ENCODE data around the gene EPYC.
"Not testable (repeated sequence)": the region's sequence is repeated elsewhere in the genome, so short reads cannot be mapped to it uniquely, and the experiment has no call there.

EPYC gene

DNA sequence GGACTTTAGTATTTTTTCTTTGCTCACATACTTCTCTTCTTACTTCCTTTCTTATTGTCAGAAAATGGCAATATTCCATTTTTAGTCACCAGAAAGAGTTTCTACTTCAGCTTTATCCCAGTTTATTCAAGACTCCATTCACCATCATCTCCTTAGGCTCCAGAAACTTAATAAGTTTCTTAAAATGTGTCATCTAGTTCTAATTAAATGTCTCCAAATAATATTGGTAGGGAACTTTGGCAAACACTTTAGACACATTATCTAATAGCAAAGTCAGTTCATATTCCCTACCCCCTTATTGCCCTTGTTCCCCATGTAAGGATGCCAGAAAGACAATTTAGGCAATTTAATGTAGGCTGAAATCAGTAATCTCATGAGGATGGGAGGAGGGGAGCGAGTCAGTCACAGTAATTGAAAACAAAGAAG is 15.1 kb downstream of the EPYC start:
- DNase-seq: no peak

GRCh38 chr12:90987520-90987919 is 17.3 kb downstream of the EPYC start:
- no peak for DNase-seq

GRCh38 chr12:90987101-90987500 is 17.7 kb downstream of the EPYC start:
- DNase-seq: no peak

- not testable (repeated sequence) for DNase-seq
These were observed 19.4 kb downstream of the EPYC start for GRCh38 chr12:90985331-90985730.

DNA sequence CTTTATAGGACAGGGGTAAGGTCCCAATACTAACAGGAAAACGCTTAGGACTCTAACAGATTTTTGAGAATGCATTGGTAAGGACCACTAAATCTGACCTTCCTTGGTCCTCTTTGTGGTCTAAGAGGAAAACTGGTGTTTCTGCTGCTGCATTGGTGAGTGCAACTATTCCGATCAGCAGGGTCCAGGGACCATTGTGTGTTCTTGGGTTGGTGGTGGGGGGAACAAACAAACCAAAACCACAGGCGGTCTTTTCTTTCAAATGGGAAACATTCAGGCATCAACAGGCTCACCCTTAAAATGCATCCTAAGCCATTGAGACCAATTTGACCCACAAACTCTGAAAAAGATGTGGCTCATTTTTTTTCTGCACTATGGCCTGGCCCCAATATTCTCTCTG is 20.7 kb downstream of the EPYC start:
- DNase-seq: no peak

DNA sequence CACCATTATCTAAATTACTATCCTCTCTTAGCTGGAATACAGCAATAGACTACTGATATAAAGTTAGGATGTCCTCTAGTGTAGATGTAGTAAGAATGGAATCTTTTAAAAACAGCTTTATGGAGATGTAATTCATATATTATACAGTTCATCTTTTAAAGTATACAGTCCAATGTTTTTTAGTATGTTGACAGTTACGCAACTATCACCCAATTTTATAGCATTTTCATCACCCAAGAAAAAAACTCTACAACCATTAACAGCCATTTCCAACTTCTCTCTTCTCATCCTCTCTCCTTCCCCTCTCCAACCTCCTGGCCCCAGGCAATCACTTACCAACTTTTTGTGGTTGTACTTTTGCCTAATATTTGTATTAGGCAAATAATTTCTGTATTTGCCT is 22.6 kb downstream of the EPYC start:
- DNase-seq: no peak

DNA sequence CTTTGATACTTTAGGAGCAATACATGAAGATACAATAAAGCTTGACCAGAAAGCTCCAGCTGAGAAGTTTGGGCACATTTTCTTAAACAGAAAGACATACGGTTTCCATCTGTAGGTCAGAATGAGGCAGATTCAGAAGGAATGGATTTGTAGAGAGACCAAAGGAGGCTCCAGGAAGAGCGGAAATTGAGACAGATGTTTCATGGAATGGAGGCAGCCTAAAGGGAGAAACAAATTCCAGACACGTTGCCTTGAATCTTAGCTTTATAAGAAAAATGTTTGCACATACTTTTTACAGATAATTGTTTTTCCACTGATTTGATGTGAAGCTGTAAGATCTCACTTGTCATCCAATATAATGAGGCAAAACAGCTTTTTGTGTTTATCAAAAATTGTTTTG is 24.8 kb downstream of the EPYC start:
- DNase-seq: no peak

DNA sequence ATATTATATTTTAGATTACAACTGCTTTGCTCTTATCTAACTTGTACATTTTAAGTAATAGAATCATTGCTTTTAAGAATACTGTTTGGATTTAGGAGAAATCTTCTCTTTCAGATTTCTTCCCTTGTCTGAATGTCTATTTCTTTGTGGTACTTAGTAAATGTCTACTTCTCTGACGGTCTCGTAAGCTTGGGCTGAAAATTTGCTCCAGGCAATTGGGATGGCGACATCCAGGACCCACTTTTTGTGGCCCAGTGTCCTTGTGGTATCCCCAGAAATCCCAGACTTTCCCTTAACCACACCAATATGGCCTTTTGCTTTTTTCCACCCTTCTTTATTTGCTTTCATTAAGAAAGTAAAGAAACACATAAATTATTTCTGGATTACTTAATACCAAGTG is 25.8 kb downstream of the EPYC start:
- DNase-seq: no peak

DNA sequence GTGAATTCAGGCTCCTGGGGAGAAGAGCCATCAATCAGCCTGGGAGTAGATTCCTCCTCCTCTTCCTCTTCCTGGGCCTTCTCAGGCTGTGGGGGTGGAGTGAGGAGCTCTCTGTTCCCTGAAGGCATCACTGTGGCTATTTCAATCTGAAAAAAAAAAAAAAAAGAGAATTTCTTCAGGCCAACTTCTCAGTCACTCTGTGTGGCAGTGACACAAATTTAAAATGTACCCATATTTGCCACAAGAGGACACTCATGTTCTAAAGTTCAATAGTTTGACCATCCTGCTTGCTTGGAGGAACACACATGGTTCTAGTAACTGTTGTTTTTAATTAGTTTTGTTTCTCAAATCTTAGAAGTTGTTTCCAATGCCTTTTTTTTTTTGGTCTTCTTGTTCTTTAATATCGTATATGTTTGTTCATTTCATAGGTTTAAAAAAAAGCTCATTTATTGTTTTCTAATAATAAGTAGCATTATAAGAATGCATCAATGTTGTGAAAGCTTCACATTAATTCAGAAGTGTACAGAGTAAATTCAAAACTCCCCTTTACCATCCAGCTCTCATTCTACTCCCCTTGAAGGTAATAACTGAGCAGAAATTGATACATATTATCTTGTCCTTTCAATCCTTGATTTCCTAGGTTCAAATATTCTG is 26.5 kb downstream of the EPYC start:
- peak; percentile 74 for DNase-seq

DNA sequence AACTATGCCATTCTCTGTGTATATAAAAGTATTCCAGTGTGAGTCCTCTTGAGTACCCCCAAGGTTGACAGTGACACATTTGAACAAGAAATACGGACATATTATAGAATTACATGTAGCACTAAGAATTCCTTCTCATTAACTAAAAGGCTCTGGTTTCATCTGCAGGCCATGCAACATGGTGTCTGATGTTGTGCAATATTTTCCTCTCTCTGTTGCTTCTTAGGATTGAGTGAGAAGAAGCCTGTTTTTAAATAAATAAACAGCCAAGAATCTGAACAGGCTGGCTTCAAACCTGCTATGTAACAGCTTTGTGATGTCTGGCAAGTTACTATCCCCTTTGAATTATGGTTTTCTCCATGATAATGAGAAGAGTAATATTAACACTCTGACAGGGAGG is 27.5 kb downstream of the EPYC start:
- no peak for DNase-seq

DNA sequence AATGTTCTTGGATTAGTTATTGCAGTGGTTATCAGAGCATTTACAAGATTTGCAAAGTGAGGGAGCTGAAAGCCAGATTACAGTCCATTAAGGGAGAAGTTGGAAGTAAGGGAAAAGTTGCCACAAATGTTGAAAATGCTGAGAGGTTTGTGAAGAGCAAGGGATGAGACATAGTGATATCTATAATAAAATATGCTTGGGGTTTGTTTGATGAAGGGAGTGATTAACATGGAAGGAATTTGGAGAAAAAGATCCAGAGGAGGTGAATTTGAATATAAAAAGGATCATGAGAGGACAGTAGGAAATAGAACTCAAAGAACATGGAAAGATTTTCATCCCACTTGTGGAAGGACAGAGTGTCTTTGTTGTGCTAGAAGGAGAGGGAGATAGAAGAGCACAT is 30.5 kb downstream of the EPYC start:
- DNase-seq: peak; percentile 31

GRCh38 chr12:90972226-90972625 is 32.5 kb downstream of the EPYC start:
- DNase-seq: no peak

DNA sequence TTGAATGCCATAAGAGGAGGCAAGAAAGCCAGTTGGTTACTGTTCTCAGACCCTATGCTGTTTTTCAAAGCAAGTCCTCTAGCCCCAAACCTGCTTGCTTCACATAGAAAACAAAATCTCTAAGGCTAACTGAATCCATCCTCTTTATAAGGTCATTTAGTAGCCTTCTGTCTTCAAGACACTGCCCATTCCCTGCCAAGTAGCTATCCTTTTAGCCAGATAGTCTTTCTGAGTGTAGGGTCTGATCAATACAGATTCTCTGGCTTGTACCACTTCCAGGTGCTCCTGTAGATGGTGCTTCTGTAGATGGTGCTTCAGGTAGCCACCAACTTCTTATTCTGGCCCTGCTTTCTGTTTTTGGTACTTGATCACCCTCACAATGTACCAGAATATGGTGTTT is 33.9 kb downstream of the EPYC start:
- DNase-seq: no peak

GRCh38 chr12:90970471-90970870 is 34.3 kb downstream of the EPYC start:
- no peak for DNase-seq

DNA sequence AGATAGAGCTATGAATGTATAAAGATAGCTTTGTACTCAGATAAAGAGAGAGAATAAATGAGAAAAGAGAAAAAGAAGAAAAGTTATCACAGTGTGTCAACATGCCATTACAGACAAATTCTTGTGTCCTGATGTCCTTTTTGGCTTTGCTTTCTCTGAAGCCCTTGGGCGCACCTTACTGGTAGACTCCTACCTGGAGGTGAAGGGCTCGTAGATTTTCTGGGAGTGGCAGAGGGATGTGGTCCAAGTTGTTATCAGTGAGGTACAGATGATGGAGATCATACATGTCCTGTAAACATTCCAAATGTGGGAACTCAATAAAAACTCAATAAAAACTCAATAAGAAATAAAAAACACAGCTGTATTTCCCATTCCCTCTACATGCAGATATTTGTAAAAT is 34.9 kb downstream of the EPYC start:
- no peak for DNase-seq

- DNase-seq: no peak
These were observed 35.4 kb downstream of the EPYC start for GRCh38 chr12:90969346-90969745.

GRCh38 chr12:90965204-90965603 is 39.6 kb downstream of the EPYC start:
- no peak for DNase-seq

GRCh38 chr12:90964616-90965015 is 40.2 kb downstream of the EPYC start:
- no peak for DNase-seq

DNA sequence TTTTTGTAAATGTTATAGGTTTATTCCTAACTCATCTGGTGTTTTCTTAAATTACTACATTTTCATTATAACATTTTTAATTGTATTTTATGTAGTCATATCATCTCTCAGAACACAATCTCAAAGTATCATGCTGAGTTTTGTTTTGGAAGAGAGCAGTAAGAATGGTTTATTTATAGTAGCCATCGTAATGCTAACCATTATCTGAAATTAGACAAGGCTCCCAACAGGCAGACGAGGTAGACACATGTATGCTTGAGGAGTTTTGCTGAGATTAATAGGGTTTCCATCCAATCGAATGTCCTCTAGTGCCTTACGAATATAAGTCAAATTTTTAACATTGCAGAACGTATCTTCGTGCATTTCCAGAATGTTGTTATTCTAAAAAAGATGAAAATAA is 40.8 kb downstream of the EPYC start:
- no peak for DNase-seq

- no peak for DNase-seq
These were observed 43.6 kb downstream of the EPYC start for GRCh38 chr12:90961154-90961553.

- DNase-seq: peak; percentile 23
These were observed 45.1 kb downstream of the EPYC start for GRCh38 chr12:90959538-90960139.

DNA sequence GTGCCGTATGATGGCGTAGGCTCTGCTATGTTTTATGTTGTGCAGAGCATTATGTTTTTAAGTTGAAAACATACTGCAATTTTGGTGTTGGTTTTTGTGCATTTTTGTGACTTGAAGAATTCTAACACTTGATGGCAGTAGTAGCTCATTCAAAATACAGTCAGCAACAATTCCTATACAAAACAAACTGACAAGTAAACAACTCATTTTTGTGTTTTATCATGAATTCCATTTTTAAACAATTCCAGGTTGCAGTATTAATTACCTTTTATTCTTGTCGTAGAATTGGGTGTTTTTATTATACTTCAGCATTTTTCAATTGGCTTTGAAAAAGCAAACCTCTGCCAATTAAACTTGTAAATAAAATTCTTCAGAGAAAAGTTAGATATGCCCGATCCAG is 45.7 kb downstream of the EPYC start:
- peak; percentile 9 for DNase-seq

GRCh38 chr12:90958347-90958746 is 46.4 kb downstream of the EPYC start:
- no peak for DNase-seq

- DNase-seq: no peak
These were observed 49.9 kb downstream of the EPYC start, which contains the start of gene CCER1 for GRCh38 chr12:90954921-90955320. CCER1 (minus strand) TSS chr12:90955176; CDS start chr12:90954742, 434 bp downstream.

GRCh38 chr12:90954428-90954827 is 50.3 kb downstream of the EPYC start:
- no peak for DNase-seq

Measured in kidney glomerular epithelial cell (primary cell).